Upper lobe of left lung (tissue), 6 donors: ENCODE data around the gene PSMB7. TPM values are rescaled to one million over a fixed set of nuclear protein-coding genes. Genes with fewer than 3 reads are reported as not detected.

Experiments
- ATAC-seq, 2 donors: fragments of 200-7000 bp; cut with Tn5 transposase; one replicate each; pipeline ENCODE4 v1.9.1; 2022; ENCODE audit warnings: mild to moderate bottlenecking in 2 of 2, moderate library complexity in 2 of 2; ENCODE audit not compliant: low FRiP score in 2 of 2
- DNase-seq, 2 donors: peaks; one replicate each; pipeline ENCODE4 v3.0.0-alpha.2; 2019 to 2020
- H3K27ac ChIP-seq, 4 donors: fragments of 200-600 bp; sonication (generic); one replicate each; pipeline ENCODE4 v1.5.1; 2016 to 2019
- H3K27me3 ChIP-seq, 4 donors: fragments of 200-600 bp; sonication (generic); one replicate each; pipeline ENCODE4 v1.5.1; 2017 to 2019
- H3K36me3 ChIP-seq, 4 donors: fragments of 200-600 bp; sonication (generic); one replicate each; pipeline ENCODE4 v1.5.1; 2016 to 2019
- H3K4me1 ChIP-seq, 4 donors: fragments of 200-600 bp; sonication (generic); one replicate each; pipeline ENCODE4 v1.5.1; 2018 to 2019
- H3K4me3 ChIP-seq, 4 donors: fragments of 200-600 bp; sonication (generic); one replicate each; pipeline ENCODE4 v1.5.1; 2017 to 2019; ENCODE audit warnings: mild to moderate bottlenecking in 2 of 4, moderate library complexity in 1 of 4
- H3K9me3 ChIP-seq, 4 donors: fragments of 200-600 bp; sonication (generic); one replicate each; pipeline ENCODE4 v1.5.1; 2018 to 2019
- EP300 ChIP-seq, 4 donors: sonication (generic); formaldehyde crosslinking; IDR thresholded peaks; one replicate each; pipeline ENCODE4 v1.5.1; 2017; ENCODE audit warnings: antibody characterized with exemption in 4 of 4, control low read depth in 2 of 4
- POLR2A ChIP-seq, 4 donors: fragments of 450-650 bp; IDR thresholded peaks; one replicate each; pipeline ENCODE4 v1.5.1; 2016 to 2017; ENCODE audit warnings: antibody characterized with exemption in 4 of 4, mild to moderate bottlenecking in 2 of 4
- POLR2AphosphoS5 ChIP-seq, 2 donors: sonication (generic); formaldehyde crosslinking; IDR thresholded peaks; one replicate each; pipeline ENCODE4 v1.5.1; 2017; ENCODE audit warnings: antibody characterized with exemption in 2 of 2
- WGBS, 2 donors: methylation state at CpG; one replicate each; pipeline ENCODE4 v1.1.5; 2017 to 2018; 5-methylcytosine and 5-hydroxymethylcytosine counted together
- total RNA-seq, 6 donors: library from RNA; depleted of rRNA in 4 of 6; stranded (reverse); fragments of >200 nt in 4 of 6; gene quantifications; one replicate each; pipeline versions ENCODE4 v1.1.0 to v1.2.1, GENCODE V29; 2016 to 2021
- TF ChIP-seq, protein P1 (sequence below), 6 experiments: fragments of 450-650 bp in 4 of 6; fragments of 200-600 bp in 2 of 6; sonication (generic) in 2 of 6; IDR thresholded peaks; one replicate each; pipeline ENCODE4 v1.5.1; 2016 to 2019; ENCODE audit warnings: antibody characterized with exemption in 6 of 6
- donor health status: DM: no; HTN: no; CAD: no; lungs with moderate emphysema.
- donor health status: DM: no; HTN: yes; CAD: no; lungs with severe emphysema.

PSMB7 gene
- total RNA-seq: 100 to 1,000 TPM in 2 of 6 donors, 10 to 100 TPM in 4; 17.8 to 112 (median 87.1) TPM

DNA sequence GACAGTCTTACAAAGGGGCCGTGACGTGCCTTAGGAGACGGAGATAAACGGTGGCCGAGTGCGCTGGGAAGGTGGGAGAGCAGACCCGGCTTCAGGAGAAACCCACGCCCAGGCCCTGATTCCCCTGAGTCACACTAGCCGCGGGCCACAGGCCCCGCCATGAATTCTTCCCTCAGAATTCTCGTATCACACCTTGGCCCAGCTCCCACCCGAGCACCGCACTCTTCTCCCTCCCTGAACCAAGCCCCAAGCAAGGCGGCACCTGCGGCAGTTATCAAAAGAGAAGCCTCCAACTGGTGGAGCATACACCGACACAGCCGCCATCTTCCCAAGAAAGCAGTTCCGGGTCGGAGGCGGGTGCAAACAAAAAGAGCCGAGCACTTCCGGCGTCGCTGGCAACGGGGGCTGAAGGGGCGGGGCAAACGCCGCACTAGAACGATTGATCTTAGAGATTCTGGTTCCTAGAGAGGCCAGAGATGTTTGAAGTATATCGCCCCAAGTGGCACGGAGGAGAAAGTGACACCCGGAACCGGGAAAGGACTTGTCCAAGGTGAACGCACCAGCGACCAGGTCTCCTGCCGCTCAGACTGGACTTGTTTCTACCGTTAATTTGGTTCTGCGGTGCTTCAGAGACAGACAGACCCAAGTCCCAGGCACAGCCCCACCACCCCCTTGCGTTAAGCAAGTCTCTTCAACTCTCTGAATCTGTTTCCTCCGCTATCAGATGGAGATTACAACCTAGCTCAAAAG is at the start of gene PSMB7:
TSS of gene PSMB7 (minus strand) at position 341 of the 750 bp plus-strand sequence. CDS start at position 324, 17 bp downstream.
- peaks cover 22 to 38% (median 33%) of the 10 kb centered on the region in 4 donors for H3K36me3 ChIP-seq
- H3K27me3 ChIP-seq: no peaks in the 10 kb centered on the region
- H3K4me3 ChIP-seq: peak within 1 kb of the TSS; percentile 66 to 90 (median 83)
- TF ChIP-seq, protein P1, sequence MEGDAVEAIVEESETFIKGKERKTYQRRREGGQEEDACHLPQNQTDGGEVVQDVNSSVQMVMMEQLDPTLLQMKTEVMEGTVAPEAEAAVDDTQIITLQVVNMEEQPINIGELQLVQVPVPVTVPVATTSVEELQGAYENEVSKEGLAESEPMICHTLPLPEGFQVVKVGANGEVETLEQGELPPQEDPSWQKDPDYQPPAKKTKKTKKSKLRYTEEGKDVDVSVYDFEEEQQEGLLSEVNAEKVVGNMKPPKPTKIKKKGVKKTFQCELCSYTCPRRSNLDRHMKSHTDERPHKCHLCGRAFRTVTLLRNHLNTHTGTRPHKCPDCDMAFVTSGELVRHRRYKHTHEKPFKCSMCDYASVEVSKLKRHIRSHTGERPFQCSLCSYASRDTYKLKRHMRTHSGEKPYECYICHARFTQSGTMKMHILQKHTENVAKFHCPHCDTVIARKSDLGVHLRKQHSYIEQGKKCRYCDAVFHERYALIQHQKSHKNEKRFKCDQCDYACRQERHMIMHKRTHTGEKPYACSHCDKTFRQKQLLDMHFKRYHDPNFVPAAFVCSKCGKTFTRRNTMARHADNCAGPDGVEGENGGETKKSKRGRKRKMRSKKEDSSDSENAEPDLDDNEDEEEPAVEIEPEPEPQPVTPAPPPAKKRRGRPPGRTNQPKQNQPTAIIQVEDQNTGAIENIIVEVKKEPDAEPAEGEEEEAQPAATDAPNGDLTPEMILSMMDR (IDR thresholded peaks at IDR 0.05): peak; percentile 79 to 93 (median 83)
- TF ChIP-seq EP300 (IDR thresholded peaks at IDR 0.05): no peak
- peak; percentile 81 to 90 for TF ChIP-seq POLR2AphosphoS5 (IDR thresholded peaks at IDR 0.05)
- TF ChIP-seq POLR2A (IDR thresholded peaks at IDR 0.05): peak in 3 of 4 donors; percentile 38 to 68 (median 59)
- no peaks in the 10 kb centered on the region for H3K9me3 ChIP-seq
- peak; percentile 97 to 98 for ATAC-seq
- peak; percentile 95 to 97 for DNase-seq
- peak within 1 kb of the TSS; percentile 48 to 79 (median 68) for H3K27ac ChIP-seq
- peaks cover 7 to 24% (median 9%) of the 10 kb centered on the region in 4 donors for H3K4me1 ChIP-seq
- 6 to 7% methylated on average over 37 to 40 of the region's 41 CpGs for WGBS, 2 donors

- WGBS, 2 donors: 96 to 100% methylated on average over 1 of the region's 1 CpG
- TF ChIP-seq POLR2A (IDR thresholded peaks at IDR 0.05) (no peak), POLR2AphosphoS5 (IDR thresholded peaks at IDR 0.05) (no peak), EP300 (IDR thresholded peaks at IDR 0.05) (no peak)
- TF ChIP-seq, protein P1 (IDR thresholded peaks at IDR 0.05): no peak
- H3K9me3 ChIP-seq: no peaks in the 10 kb centered on the region
- H3K36me3 ChIP-seq: no peaks in the 10 kb centered on the region
- no peak overlapping the region for H3K27ac ChIP-seq
- DNase-seq: no peak
- no peak overlapping the region for H3K4me3 ChIP-seq
- H3K4me1 ChIP-seq: no peaks in the 10 kb centered on the region
- H3K27me3 ChIP-seq: no peaks in the 10 kb centered on the region
- ATAC-seq: no peak
Measured at GRCh38 chr9:124462739-124463138, 47.5 kb upstream of the PSMB7 start.

DNA sequence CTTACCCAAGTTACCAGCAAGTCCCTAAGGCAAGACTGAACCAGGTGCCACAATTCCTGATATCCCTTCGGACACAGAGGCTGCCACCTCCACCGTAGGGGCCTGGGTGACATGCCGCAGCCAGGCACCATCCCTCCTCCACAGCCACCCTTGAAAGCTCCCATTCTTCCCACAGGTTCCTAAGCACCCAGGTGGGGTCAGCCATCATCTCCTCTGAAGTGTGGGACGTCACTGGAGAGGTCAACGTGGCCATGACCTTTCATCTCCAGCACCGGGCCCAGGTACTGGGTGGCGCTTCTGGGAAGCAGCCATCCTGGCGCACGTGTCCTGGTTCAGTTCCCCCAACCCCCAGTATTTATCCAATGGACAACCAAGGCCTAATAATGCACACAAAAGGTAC is 43.2 kb upstream of the PSMB7 start:
- TF ChIP-seq POLR2AphosphoS5 (IDR thresholded peaks at IDR 0.05): no peak
- TF ChIP-seq EP300 (IDR thresholded peaks at IDR 0.05): no peak
- TF ChIP-seq, protein P1 (IDR thresholded peaks at IDR 0.05): no peak
- no peak for TF ChIP-seq POLR2A (IDR thresholded peaks at IDR 0.05)
- H3K27ac ChIP-seq: no peak overlapping the region
- WGBS, 2 donors: 93 to 94% methylated on average over 3 to 9 of the region's 9 CpGs
- peaks cover 0 to 6% (median 4%) of the 10 kb centered on the region in 4 donors for H3K27me3 ChIP-seq
- DNase-seq: no peak
- peaks cover 0 to 3% (median 2%) of the 10 kb centered on the region in 4 donors for H3K4me1 ChIP-seq
- H3K9me3 ChIP-seq: no peaks in the 10 kb centered on the region
- no peak overlapping the region for H3K4me3 ChIP-seq
- no peak for ATAC-seq
- H3K36me3 ChIP-seq: no peaks in the 10 kb centered on the region

DNA sequence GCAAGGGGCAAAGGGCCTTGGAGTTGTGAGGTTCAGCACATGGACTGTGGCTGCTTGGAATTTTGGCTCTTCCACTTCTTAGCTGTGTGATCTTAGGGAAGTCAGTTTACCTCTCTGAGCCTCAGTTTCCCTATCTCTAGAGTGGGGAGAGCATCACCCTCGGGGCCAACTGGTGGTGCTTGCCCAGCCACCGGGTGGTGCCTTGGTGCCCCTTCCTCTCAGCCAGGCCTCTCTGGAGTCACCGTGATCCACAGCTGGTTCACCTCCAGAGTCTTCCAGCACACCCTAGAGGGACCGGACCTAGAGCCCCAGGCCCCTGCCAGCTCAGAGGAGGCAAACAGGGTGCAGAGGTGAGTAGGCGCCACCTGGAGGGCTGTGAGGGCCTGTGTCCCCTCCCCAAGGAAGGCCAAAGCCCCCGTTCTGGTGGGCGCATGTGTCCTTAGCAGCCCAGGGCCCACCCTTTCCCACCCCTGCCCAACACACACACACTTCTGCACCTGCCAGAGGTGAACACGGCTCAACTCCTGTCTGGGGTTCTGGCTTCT is 42.7 kb upstream of the PSMB7 start:
- 78% methylated on average over 4 to 8 of the region's 8 CpGs for WGBS, 2 donors

More for the DNA sequence above, 42.7 kb upstream of the PSMB7 start:
- TF ChIP-seq, protein P1 (IDR thresholded peaks at IDR 0.05): no peak
- TF ChIP-seq POLR2AphosphoS5 (IDR thresholded peaks at IDR 0.05) (no peak), POLR2A (IDR thresholded peaks at IDR 0.05) (no peak), EP300 (IDR thresholded peaks at IDR 0.05) (no peak)
- peak in 1 of 2 donors; percentile 55 for DNase-seq
- Histone ChIP-seq H3K4me1 (peaks cover 0 to 7% (median 5%) of the 10 kb centered on the region in 4 donors), H3K4me3 (no peak overlapping the region), H3K27ac (no peak overlapping the region), H3K36me3 (no peaks in the 10 kb centered on the region), H3K27me3 (peaks cover 0 to 9% (median 8%) of the 10 kb centered on the region in 4 donors), H3K9me3 (no peaks in the 10 kb centered on the region)
- ATAC-seq: no peak
